GM23248 (cell line): ENCODE results near the gene MYH15.

Source experiments
- EZH2 ChIP-seq: fragments of 200-600 bp; sonication (generic); IDR thresholded peaks from 2 replicates; pipeline ENCODE4 v1.6.1; 2018; ENCODE audit warnings: antibody characterized with exemption, mild to moderate bottlenecking; ENCODE audit not compliant: insufficient read depth, poor library complexity, severe bottlenecking
- EZH2phosphoT487 ChIP-seq: fragments of 200-600 bp; sonication (generic); IDR thresholded peaks from 2 replicates; pipeline ENCODE4 v1.6.1; 2018; ENCODE audit warnings: antibody characterized with exemption, moderate library complexity, mild to moderate bottlenecking, low read depth; ENCODE audit not compliant: insufficient read depth

GRCh38 chr3:108403686-108404345 lies 106.6 kb downstream of the MYH15 start:
- TF ChIP-seq EZH2 (no peak), EZH2phosphoT487 (no peak)
